ENCODE results near the gene PAX4.

The PAX4 gene

GRCh38 chr7:127655720-127656119 is 37.8 kb upstream of the PAX4 start:
- no peak overlapping the region for H3K4me3 ChIP-seq (replicated peaks in 1 of 2; ENCODE audit: low read depth in 2 of 2, low read length in 2 of 2)
- no peak for TF ChIP-seq CTCF (IDR thresholded peaks at IDR 0.05; ENCODE audit: low read depth, low read length)
- DNase-seq (ENCODE audit: low read depth in 2 of 2): no peak

GRCh38 chr7:127654404-127655394 is 36.8 kb upstream of the PAX4 start:
- H3K4me3 ChIP-seq (replicated peaks in 1 of 2; ENCODE audit: low read depth in 2 of 2, low read length in 2 of 2): peak overlapping the region in 1 of 2 donors; percentile 7
- TF ChIP-seq CTCF (IDR thresholded peaks at IDR 0.05; ENCODE audit: low read depth, low read length): no peak
- peak in 1 of 2 donors; percentile 25 for DNase-seq (ENCODE audit: low read depth in 2 of 2)

- TF ChIP-seq CTCF (IDR thresholded peaks at IDR 0.05; ENCODE audit: low read depth, low read length): no peak
- H3K4me3 ChIP-seq (replicated peaks in 1 of 2; ENCODE audit: low read depth in 2 of 2, low read length in 2 of 2): peak overlapping the region; percentile 96 to 97
- DNase-seq (ENCODE audit: low read depth in 2 of 2): no peak
These were observed 35.5 kb upstream of the PAX4 start for GRCh38 chr7:127653396-127653795.

- TF ChIP-seq CTCF (IDR thresholded peaks at IDR 0.05; ENCODE audit: low read depth, low read length): no peak
- peak overlapping the region; percentile 96 to 97 for H3K4me3 ChIP-seq (replicated peaks in 1 of 2; ENCODE audit: low read depth in 2 of 2, low read length in 2 of 2)
- DNase-seq (ENCODE audit: low read depth in 2 of 2): peak; percentile 35 to 58
These were observed 34.6 kb upstream of the PAX4 start for GRCh38 chr7:127652333-127653248.

- no peak for TF ChIP-seq CTCF (IDR thresholded peaks at IDR 0.05; ENCODE audit: low read depth, low read length)
- peak; percentile 99 for DNase-seq (ENCODE audit: low read depth in 2 of 2)
- peak within 1 kb of the TSS; percentile 96 to 97 for H3K4me3 ChIP-seq (replicated peaks in 1 of 2; ENCODE audit: low read depth in 2 of 2, low read length in 2 of 2)
These were observed 33.8 kb upstream of the PAX4 start, which contains the start of gene SND1 for GRCh38 chr7:127651556-127652332. Gene SND1, plus strand, starts transcription at chr7:127652194. Its CDS starts 180 bp downstream, at chr7:127652374.

Measured in cardiac fibroblast (primary cell).